HG03521 (cell line): ENCODE results near the gene SLC9A9.

Experiments used
- ATAC-seq: cut with Tn5 transposase; IDR thresholded peaks from one replicate; pipeline ENCODE4 v1.9.1; 2021; ENCODE audit warnings: mild to moderate bottlenecking, moderate library complexity; ENCODE audit not compliant: unreplicated experiment

SLC9A9 gene

GRCh38 chr3:143236226-143236964 is 611.9 kb downstream of the SLC9A9 start:
- no peak for ATAC-seq

GRCh38 chr3:143235614-143236204 is 612.6 kb downstream of the SLC9A9 start:
- no peak for ATAC-seq

GRCh38 chr3:143234526-143234925 is 613.7 kb downstream of the SLC9A9 start:
- no peak for ATAC-seq

- ATAC-seq = no peak
Measured at GRCh38 chr3:143232981-143233380, 615.3 kb downstream of the SLC9A9 start.

GRCh38 chr3:143228405-143228804 is 619.9 kb downstream of the SLC9A9 start:
- no peak for ATAC-seq

- no peak for ATAC-seq
Measured at GRCh38 chr3:143226678-143227291, 621.5 kb downstream of the SLC9A9 start.

- ATAC-seq = no peak
Measured at GRCh38 chr3:143224716-143225115, 623.6 kb downstream of the SLC9A9 start.

- ATAC-seq = no peak
Measured at GRCh38 chr3:143222981-143223380, 625.3 kb downstream of the SLC9A9 start.

GRCh38 chr3:143222505-143222904 is 625.8 kb downstream of the SLC9A9 start:
- no peak for ATAC-seq

- ATAC-seq = no peak
Measured at GRCh38 chr3:143221446-143221845, 626.8 kb downstream of the SLC9A9 start.

DNA sequence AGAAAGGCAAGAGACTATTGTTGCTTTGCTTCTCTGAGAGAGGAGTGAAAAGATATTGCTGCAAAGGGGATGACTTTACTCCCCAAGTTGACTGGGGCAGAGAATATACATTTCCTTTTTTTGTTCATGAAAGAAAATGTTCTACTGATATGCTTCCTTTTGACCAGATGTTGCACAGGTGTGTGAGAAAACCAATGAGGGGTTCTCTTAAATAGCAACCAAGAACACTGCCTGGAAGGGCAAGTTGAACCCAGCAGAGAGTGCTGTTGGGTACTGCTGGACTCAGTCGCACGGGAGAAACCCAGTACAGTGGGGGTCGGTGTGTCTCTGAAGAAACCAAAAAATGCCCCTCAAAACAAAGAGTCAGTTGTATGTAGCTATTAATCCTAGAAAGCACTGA is 627.5 kb downstream of the SLC9A9 start:
- ATAC-seq = no peak

DNA sequence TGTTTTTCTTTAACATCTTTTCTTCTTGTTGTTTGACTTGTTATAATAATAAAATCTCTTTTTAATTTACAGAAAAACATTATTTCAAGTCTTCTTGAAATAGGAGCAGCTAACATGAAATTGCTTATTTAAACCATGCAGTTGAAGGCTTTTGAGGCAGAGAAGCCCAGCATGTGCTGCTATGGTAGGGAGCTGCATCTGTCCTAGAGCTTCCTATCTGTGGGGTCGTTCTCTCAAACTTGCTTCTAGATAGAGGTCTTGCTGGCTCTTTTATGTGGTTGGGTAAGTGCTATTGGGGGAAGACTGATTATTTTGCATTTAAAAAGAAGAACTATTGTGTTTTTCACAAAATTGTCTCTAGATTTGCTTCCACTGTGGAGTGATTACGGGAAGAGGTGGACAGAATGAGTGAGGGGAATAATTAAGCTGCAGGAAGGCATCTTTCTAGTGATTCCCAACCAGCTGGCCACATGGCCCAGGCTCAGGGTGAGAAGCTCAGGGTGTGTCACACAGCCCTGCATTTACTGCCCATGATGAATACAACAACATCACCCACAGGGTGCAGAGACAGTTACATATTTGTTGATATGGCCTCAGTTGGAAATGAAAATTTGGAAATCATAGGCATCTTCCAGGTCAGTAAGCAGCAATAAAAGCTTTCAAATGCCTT is 630.0 kb downstream of the SLC9A9 start:
- no peak for ATAC-seq

DNA sequence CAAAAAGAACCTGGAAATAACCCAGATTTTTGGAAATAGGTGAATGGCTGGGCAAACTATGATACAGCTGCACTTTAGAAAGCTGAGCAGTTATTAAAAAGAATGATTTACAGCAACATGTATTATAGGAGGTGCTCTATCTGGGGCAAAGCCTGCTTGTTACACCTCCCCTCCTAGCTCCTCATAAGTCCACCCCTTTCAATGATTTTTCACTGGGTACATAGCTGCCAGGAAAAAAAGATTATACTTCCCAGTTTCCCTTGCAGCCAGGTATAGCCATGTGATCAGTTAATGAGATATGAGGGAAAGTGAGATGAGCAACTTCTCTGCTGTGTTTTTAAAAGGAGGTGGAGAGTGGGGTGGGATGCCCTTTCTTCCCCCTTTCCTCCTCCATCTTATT is 631.0 kb downstream of the SLC9A9 start:
- ATAC-seq = no peak

GRCh38 chr3:143216709-143217182 is 631.5 kb downstream of the SLC9A9 start:
- no peak for ATAC-seq
